GM19372 (cell line): Measurements from ENCODE around the gene TTBK1.

Source experiments
- ATAC-seq: cut with Tn5 transposase; IDR thresholded peaks from one replicate; pipeline ENCODE4 v1.9.1; 2021; ENCODE audit warnings: mild to moderate bottlenecking, low read depth, moderate library complexity; ENCODE audit not compliant: unreplicated experiment

TTBK1 gene

GRCh38 chr6:43222418-43223059 lies 20.7 kb upstream of the TTBK1 start:
- ATAC-seq: no peak

- ATAC-seq: no peak
Observed at GRCh38 chr6:43223175-43223574, 20.1 kb upstream of the TTBK1 start.

- ATAC-seq: no peak
Observed at GRCh38 chr6:43226192-43226851, 17.0 kb upstream of the TTBK1 start.

- peak; percentile 80 for ATAC-seq
Observed at GRCh38 chr6:43228951-43229802, 14.1 kb upstream of the TTBK1 start, which contains the start of gene DNPH1. Gene DNPH1, minus strand, starts transcription at chr6:43229481. Its CDS starts 25 bp downstream, at chr6:43229456.

GRCh38 chr6:43229803-43230620 lies 13.3 kb upstream of the TTBK1 start:
- no peak for ATAC-seq

GRCh38 chr6:43231053-43231452 lies 12.2 kb upstream of the TTBK1 start:
- ATAC-seq: no peak

- no peak for ATAC-seq
Observed at GRCh38 chr6:43231735-43232450, 11.4 kb upstream of the TTBK1 start.

- ATAC-seq: no peak
Observed at GRCh38 chr6:43235841-43236240, 7.4 kb upstream of the TTBK1 start.

GRCh38 chr6:43239054-43239453 lies 4.2 kb upstream of the TTBK1 start:
- no peak for ATAC-seq

GRCh38 chr6:43240950-43241349 lies 2.3 kb upstream of the TTBK1 start:
- no peak for ATAC-seq

GRCh38 chr6:43241446-43241845 lies 1.8 kb upstream of the TTBK1 start:
- no peak for ATAC-seq

- ATAC-seq: no peak
Observed at GRCh38 chr6:43243664-43244321, 512 bp downstream of the TTBK1 start.

- ATAC-seq: peak; percentile 42
Observed at GRCh38 chr6:43246301-43247113, 3.2 kb downstream of the TTBK1 start.

- peak; percentile 82 for ATAC-seq
Observed at GRCh38 chr6:43247114-43247999, 4.1 kb downstream of the TTBK1 start.

- ATAC-seq: no peak
Observed at GRCh38 chr6:43248101-43248500, 4.8 kb downstream of the TTBK1 start.

GRCh38 chr6:43248791-43249190 lies 5.5 kb downstream of the TTBK1 start:
- no peak for ATAC-seq

GRCh38 chr6:43250992-43251373 lies 7.7 kb downstream of the TTBK1 start:
- ATAC-seq: no peak

- ATAC-seq: no peak
Observed at GRCh38 chr6:43253401-43253800, 10.1 kb downstream of the TTBK1 start.
